Activated T-cell treated with anti-CD3 and anti-CD28 coated beads for 4 hours (primary cell): ENCODE results near the gene TRIM38.
"Not testable (repeated sequence)": the region's sequence is repeated elsewhere in the genome, so short reads cannot be mapped to it uniquely, and the experiment has no call there.

Source experiments
- DNase-seq: peaks from one replicate; pipeline ENCODE4 v3.0.0-alpha.2; 2020

The TRIM38 gene

DNA sequence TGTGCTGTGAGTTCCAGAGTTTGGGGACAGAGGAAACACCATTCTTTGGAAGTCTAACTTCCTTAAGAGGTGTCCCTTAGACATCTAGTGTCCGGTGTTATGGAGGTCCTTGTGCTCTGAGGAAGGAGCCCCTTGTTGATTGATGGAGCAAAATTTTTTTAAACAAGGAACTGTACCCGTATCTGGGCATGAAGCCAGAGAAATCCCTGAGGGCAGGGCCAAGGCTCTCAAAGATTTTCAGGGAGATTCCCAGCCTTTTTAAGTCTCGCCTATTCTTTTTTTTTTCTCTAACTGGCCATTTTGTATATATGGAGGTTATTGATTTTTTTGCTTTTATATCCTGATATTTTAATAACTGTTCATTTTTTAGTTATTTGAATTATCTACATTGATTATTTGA is 45.9 kb downstream of the TRIM38 start:
- no peak for DNase-seq

DNA sequence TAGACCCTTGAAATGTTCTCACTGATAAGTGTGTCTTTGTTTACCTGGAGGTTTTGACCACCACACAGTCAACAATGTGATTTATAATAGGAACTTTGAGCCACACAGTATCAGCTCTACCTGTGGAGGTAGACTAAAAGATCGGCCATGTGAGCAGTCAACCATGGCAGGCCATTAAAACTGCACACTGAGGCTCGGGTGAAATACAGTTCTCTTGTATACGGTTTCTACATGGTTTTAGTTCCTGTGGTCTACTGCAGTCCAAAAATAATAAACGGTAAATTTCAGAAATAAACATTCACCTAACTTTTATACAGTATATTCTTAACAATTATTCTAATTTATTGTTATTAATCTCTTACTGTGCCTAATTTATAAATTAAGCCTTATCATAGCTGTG is 47.2 kb downstream of the TRIM38 start:
- DNase-seq = no peak

DNA sequence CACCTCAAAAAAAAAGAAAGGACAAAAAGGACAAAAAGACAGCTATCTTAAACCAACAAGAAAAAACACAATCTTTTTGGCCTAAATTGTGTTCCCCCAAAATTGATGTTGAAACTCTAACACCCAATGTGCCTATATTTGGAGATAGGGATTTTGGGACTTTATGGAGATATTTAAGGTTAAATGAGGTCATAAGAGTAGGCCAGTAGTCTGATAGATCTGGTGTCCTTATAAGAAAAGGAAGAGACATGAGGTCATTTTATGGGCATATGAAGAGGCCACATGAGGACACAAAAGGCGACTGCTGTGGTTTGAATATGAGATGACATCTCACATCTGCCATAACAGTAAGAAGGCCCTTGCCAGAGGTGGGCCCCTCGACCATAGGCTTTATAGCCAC is 49.5 kb downstream of the TRIM38 start:
- DNase-seq = no peak

DNA sequence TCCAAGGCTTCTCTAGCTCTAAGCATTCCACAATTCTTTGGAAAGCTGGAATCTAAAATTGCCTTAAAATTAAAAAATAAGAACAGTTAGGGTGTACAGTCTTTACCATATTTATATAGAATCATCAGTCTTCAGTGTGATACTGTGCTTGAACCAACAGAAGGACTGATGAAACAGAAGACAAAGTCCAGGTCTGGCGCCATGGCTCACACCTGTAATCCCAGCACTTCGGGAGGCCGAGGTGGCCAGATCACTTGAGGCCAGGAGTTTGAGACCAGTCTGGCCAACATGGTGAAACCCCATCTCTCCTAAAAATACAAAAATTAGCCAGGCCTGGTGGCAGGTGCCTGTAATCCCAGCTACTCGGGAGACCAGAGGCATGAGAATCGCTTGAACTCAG is 51.8 kb downstream of the TRIM38 start:
- DNase-seq = not testable (repeated sequence)

DNA sequence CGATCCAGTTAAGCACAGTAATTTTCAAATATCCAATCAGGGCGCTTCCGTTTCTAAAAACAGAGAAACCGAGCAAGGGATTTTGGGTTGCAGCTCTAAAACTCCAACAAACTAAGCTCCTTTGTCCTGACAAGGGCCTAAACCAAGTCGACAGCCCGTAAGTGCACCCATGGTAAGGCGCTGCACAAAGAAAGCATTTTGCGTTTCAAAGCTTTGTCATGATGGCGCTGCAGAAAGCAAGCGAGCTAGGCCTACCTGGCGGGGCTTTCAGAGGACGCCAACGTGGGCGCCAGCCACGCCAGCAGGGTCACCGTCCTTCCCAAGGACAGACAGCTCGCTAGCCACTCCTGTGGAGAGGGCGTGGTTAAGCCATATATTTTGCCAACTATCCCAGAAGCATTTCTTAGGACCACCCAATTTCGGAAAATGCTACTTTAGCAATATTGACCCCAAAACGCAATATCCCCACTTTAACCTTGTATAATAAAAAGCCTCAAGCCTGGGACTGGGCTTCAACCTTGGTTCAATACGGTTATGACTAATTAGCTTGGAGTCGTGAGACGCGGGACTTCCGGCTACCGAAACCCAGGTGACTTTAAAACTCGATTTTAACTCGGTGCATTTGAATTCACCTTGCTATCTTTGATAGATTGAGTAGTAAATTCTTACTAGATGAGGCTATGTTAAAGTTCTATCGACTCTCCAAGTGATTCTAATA is 53.8 kb downstream of the TRIM38 start:
- DNase-seq = no peak

DNA sequence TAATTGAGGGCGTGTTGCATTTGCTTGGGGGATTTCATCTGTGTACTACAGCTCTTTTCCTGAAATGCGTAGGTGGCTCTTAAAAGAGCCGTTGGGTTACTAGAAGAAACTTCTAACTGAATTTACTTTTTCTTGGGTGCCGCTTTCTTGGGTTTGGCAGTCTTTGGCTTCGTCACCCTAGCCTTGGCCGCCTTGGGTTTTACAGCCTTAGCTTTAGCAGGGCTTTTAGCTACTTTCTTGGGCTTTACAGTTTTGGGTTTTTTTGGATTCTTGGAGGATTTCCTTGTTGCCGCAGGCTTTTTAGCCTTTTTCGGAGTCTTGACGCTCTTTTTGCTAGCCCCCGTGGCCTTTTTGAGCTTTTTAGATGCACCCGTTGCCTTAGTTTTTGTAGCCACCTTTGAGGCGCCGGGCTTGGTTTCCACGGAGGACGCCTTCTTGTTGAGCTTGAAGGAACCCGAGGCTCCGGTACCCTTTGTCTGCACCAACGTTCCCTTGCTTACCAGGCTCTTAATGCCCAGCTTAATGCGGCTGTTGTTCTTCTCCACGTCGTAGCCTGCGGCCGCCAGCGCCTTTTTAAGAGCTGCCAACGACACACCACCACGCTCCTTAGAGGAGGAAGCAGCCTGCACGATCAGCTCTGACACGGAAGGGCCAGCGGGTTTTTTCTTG is 54.5 kb downstream of the TRIM38 start:
- no peak for DNase-seq

DNA sequence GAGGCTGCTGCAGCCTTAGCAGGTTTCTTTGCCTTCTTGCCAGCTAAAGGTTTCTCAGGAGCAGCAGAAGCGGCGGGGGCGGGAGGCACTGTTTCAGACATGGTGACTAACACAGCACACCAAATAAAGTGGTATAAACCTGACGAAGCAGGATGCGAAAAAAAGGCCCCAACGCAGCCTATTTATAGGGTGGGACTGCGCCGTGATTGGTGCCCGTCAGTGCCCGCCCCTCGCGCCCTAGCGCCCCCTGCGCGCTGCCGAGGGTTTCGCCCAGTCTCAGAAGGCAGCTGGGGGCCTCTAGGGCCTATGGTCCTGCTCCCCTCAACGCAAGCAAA is 55.0 kb downstream of the TRIM38 start:
- DNase-seq = peak; percentile 68

DNA sequence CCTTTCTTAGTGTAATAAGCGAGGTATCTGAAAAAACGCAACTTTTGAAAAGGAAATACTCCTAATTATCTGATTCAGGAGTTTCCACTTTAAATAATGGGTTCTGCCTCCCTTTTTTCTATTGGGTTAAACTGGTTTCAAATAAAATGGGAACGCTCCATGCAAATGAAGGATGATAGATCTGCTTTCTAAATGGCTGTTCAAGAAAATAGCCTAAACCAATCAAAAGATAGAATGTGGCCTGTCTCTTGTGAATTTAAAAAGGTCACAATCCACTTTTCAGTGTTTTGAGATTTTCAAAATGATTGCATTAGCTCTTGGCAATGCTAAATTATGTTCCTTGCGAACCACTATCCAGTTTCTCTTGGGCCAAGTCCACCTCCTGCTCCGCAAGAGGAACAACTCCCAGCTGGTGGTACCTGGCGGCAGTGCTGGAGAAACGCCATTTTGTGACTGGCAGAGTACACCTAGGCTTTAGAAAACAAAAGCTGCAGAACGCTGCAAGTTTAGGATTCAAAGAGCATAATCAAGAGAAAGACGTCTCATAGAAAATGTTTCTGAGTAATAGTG is 56.7 kb downstream of the TRIM38 start:
- DNase-seq = no peak

DNA sequence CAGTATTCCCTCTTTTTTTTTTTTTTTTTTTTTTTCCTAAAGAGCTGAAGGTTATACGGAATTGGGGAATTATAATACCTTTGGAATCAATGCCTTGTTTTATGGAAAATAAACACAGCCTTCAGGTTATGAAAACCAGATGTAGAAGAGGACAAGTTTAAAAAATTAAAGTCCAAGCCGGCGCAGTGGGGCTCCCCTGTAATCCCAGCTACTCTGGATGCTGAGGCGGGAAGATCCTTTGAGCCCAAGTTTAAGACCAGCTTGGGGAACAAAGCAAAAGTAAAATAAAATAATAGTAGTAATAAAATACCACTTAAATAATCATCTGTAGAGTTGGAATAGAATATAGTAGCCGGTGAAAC is 57.3 kb downstream of the TRIM38 start:
- DNase-seq = no peak

DNA sequence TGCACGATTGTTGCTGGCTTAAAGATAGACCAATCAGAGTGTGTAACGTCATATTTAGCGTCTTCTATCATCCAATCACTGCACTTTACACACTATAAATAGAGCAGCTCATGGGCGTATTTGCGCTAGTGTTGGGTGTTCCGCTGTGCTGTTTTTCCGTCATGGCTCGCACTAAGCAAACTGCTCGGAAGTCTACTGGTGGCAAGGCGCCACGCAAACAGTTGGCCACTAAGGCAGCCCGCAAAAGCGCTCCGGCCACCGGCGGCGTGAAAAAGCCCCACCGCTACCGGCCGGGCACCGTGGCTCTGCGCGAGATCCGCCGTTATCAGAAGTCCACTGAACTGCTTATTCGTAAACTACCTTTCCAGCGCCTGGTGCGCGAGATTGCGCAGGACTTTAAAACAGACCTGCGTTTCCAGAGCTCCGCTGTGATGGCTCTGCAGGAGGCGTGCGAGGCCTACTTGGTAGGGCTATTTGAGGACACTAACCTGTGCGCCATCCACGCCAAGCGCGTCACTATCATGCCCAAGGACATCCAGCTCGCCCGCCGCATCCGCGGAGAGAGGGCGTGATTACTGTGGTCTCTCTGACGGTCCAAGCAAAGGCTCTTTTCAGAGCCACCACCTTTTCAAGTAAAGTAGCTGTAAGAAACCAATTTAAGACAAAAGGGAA is 57.9 kb downstream of the TRIM38 start:
- DNase-seq = peak; percentile 61

DNA sequence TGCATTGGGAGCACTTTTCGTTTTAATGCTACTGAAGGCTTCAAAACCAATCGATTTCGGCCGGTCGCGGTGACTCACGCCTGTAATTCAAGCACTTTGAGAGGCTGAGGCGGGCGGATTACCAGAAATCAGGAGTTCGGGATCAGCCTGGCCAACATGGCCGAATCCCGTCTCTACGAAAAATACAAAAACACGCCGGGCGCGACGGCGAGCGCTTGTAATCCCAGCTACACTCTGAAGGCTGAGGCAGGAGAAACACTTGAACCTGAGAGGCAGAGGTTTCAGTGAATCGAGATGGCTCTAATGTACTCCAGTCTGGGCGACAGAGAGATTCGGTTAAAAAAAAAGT is 58.4 kb downstream of the TRIM38 start:
- DNase-seq = no peak

DNA sequence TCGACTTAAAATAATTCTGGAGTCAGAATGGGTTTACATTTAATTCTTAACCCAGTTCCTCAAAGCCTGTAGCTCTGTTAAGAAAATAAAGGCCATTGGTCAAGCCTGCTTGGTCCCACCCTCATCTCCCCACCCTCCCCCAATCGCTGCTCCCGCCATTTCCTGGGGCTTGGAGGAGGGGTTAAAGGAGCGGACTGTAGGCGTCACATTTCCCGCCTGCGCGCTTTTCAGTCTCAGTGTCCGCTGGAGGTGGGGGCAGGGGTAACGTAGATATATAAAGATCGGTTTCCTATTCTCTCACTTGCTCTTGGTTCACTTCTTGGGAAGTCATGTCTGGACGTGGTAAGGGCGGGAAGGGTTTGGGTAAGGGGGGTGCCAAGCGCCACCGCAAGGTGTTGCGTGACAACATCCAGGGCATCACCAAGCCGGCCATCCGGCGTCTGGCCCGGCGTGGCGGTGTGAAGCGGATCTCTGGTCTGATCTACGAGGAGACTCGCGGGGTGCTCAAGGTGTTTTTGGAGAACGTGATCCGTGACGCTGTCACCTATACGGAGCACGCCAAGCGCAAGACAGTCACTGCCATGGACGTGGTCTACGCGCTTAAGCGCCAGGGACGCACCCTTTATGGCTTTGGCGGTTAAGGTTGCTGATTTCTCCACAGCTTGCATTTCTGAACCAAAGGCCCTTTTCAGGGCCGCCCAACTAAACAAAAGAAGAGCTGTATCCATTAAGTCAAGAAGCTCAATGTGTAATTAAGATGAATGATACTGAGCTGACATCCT is 58.9 kb downstream of the TRIM38 start:
- peak; percentile 78 for DNase-seq

DNA sequence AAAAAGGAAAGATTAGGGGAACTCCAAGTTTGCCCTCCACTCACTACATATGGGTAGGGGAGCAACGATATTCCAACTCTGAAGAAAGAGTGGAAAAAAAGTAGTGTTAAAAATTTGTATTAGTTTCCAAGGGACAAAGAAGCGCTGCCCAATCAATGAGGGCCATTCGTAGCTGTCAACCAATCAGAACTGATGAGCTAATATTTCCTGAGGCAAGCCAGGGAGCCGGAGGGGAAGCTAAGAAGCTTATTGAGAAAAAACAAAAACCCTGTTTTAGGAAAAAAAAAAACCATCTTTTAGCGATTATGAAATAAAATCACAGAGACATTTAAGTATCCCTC is 59.5 kb downstream of the TRIM38 start:
- DNase-seq = no peak

DNA sequence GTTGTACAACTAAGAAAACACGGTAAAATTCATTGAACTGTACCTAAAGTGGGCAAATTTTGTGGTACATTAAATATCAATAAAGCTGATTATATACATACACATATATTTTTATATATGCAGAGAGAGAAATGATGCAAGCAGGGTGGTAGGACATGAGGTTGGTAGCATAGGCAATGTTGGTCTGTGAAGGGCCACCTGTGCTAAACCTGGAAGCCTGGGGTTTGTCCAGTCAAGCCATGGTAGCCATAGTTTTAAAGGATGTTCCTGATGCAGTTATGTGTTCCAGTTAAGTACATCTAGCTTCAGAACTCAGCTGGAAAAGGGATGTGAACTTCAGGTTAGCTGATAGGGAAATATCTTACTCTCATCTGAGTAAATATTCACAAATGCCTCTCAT is 60.1 kb downstream of the TRIM38 start:
- DNase-seq = no peak

DNA sequence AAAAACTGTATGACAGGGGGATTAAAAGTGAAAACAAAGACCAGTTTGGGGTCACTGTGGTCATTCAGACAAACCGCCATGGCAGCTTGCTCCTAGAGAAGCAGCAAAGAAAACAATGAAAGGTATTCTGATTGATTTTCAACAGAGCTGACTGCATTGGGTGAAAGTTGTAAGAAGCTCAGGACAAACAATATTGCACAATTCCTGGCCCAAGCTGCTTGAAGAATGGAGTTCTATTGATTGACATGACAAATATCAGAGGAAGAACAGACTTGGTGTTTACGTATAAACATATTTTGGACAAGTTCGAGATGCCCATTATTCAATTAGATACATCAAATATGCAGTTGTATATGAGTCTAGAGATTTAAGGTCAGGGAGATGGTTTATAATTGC is 62.0 kb downstream of the TRIM38 start:
- no peak for DNase-seq

DNA sequence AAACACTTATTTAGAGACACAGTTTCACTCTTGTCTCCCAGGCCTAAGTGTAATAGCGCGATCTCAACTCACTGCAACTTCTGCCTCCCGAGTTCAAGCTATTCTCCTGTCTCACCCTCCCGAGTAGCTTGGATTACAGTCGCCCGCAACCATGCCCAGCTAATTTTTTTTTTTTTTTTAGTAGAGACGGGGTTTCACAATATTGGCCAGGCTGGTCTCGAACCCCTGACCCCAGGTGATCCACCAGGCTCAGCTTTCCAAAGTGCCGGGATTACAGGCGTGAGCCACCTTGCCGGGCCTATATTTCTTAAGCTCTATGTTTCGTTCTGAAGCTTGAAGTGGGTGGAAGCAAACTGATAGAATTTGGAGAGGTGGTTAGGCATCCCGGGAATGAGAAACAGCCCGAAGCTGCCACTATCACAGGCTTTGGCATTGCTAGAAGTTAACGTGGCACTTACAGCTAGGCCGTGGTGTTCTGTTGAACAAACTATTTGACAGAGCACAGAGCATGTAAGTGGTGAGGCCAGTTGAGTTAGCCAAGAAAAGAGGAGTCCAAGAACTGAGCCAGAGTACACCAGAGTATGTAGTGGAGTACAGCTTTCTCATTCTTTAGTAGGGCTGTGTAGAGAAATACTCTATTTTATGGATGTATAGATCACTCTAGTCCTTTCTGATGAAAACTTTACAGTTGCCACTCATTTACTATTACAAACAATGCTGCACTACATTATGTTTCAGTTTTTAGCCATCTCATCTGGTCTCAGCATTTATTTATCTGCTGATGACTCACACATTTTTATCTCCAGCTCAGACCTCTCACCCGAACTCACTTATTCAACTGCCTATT is 62.7 kb downstream of the TRIM38 start:
- no peak for DNase-seq

DNA sequence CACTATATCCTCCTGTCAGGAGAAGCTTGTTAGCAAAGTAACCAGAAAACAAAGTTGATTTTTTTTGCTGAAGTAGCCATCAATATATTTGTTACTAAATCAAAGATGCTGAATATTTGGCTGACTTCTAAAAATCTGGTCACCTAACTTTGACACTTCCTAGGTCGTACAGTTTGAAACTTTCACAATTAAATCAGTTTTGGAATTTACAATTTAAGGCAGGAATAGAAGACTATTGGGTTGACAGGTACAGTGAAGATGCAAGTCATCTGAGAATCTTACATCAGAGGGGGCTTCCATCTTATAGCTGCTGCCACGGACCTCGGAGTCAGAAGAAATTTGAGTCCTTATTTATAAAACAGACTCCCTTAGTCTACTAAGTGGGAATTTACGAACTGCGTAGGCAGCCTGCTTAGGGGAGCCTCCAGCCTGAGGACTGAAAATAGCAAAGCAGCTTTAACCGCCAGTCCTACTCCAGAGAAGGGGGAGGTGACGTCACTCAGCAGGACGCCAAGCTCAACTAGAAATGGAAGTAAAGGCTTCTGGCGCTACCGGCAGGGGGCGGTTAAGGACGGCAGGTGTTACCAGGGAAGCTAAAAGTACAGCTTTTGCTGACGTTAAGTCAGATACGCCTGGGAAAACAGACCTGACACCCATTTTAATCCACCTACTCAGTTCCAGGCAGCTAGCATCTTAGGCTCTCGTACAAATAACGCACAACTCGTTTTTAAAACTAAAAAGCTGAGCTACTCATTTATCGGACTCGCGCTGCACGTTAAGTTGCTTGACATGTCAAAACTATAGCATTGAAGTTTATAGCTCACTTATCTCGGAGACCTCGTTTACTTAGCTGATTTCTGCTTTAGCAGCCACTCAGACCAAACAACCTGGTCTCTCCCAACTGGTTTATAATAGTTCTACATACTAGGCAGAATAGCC is 63.6 kb downstream of the TRIM38 start:
- peak; percentile 82 for DNase-seq

DNA sequence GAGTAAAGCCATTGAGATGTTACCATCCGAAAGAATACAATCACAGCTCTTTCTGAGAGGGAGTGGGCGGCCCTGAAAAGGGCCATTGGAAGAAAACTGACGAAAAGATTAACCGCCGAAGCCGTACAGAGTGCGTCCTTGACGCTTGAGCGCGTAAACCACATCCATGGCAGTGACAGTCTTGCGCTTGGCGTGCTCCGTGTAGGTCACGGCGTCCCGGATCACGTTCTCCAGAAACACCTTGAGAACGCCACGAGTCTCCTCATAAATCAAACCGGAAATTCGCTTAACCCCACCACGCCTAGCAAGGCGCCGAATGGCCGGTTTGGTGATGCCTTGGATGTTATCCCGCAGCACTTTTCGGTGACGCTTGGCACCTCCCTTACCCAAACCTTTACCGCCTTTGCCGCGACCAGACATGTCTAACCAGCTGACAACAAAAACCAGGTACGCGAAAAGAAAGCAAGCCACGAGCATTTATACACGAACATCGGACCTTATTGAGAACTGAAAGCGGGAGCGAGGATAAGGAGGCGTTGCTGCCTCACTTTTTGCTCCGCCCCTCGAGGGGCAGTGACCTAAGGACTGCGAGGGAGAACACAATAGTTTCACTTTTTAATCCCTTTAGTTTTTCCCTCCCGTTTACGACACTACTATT is 64.4 kb downstream of the TRIM38 start:
- peak; percentile 91 for DNase-seq

DNA sequence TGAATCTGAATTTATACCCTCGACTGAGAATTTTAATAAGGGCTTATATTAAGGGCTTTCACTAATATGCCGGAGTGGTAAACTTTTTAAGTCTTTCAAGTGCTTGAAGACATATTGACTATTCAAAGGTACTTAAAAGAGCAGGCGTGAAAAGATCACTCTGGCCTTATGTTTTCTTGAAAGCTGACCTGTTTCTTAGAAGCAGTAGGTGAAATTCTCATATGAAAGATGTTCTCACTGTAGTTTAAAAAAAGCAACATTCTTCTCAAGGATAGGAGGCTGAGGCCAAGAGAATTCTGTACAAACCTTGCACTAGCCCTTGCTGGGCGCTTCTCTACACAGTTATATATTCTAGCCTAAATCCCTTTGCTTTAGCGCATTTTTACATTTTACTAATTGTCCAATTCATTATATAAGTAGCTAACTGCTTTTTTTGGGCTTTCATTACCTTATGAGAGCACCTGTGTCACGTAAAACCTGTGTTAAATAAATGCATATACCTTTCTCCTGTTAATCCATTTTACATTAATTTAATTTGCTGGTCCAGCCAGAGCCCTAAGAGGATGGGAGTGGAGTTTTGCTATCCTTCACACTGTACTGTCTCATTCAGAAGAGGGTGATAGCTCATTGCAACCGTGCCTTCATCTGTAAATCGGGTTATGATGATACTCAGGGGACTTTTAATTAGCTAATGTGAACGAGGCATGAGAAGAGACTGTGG is 65.0 kb downstream of the TRIM38 start:
- no peak for DNase-seq

DNA sequence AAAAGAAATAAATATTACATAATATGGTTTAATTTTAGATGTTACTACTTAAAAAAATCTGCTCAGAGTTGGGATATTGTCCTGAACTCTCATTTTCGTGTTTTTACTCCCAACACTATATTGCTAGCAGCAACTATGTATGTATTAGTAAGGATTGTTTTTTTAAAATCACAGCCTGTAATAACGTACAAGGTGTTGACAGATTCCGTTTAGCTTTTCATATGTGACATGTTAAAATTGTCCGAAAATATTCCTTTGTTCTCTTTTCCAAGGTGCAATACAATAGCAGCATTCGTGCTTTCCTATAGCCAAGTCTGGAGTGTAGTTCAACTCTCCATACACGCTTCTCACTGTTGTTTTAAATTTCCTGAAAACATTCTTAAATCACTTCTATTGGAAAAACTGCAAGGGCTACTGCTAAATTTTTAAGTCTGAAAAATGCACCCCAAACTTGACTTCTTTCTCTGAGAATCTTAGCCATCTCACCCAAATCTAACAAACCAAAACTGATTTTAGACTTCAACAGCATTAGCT is 65.7 kb downstream of the TRIM38 start:
- no peak for DNase-seq
